ENCODE data around the gene RPS6KA5.

RPS6KA5 gene

DNA sequence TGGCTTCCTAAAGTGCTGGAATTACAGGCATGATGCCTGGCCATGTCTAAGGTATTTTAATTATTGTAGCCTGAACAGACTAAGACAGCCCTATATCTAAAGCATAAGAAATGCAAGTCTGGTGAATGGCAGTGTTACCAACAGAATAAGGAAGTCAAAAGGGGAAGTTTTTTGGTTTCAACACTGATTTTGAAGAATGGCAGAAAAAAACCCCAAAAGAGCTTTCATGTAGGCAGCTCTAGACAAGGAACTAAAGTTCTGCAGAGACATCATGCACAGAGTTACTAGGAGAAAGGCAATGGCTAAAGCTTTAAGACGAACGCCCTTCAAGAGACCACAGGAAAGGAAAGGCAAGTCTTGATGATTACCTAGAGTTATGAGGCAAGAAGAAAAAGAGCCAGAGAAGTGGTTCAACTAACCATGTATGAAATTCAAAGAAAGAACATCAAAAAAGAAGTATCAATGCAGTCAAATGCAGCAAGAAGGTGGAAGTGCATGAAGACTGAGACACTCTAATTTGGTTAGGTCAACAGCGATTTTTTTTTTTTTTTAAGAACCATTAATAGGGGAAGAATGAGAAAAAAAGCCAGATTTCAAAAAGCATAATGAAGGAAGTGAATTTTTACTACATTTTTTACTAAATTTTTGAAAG lies 50.8 kb downstream of the RPS6KA5 start:
- no peak for DNase-seq (ENCODE audit: low read depth)
- H3K4me3 ChIP-seq (ENCODE audit: control insufficient read depth, low read depth, low read length) = no peak overlapping the region
- TF ChIP-seq, protein P1, sequence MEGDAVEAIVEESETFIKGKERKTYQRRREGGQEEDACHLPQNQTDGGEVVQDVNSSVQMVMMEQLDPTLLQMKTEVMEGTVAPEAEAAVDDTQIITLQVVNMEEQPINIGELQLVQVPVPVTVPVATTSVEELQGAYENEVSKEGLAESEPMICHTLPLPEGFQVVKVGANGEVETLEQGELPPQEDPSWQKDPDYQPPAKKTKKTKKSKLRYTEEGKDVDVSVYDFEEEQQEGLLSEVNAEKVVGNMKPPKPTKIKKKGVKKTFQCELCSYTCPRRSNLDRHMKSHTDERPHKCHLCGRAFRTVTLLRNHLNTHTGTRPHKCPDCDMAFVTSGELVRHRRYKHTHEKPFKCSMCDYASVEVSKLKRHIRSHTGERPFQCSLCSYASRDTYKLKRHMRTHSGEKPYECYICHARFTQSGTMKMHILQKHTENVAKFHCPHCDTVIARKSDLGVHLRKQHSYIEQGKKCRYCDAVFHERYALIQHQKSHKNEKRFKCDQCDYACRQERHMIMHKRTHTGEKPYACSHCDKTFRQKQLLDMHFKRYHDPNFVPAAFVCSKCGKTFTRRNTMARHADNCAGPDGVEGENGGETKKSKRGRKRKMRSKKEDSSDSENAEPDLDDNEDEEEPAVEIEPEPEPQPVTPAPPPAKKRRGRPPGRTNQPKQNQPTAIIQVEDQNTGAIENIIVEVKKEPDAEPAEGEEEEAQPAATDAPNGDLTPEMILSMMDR (conservative IDR thresholded peaks at IDR 0.05; ENCODE audit: control insufficient read depth, insufficient read depth, low read depth, low read length) = no peak

DNA sequence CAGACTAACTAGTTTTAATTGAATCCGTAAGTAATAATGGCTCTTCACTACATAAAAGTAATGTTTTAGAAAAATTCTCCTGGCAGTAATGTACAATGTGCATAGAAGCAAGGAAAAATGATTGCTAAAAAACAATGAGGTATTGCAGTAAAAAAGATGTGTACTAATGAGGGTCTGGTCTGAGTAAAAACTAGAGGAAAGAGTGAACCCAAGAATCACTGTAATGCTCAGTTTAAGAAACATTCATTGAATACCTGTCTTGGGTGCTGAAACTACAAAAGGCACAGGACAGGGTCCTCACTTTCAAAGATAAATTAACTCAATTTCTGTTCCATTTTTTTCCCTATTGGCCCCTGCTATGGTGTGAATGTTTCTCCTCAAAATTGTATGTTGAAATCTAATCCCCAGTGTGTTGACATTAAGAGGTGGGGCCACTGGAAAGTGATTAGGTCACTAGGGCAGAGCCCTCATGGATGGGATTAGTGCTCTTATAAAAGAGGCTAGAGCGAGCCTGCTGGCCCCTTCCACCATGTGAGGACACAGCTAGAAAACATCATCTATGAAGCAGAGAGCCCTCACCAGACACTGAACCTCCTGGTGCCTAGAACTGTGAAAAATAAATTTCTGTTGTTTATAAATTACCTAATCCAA lies 51.6 kb downstream of the RPS6KA5 start:
- TF ChIP-seq, protein P1 (conservative IDR thresholded peaks at IDR 0.05; ENCODE audit: control insufficient read depth, insufficient read depth, low read depth, low read length) = no peak
- no peak overlapping the region for H3K4me3 ChIP-seq (ENCODE audit: control insufficient read depth, low read depth, low read length)
- DNase-seq (ENCODE audit: low read depth) = peak; percentile 2

- DNase-seq (ENCODE audit: low read depth) = no peak
- TF ChIP-seq, protein P1 (conservative IDR thresholded peaks at IDR 0.05; ENCODE audit: control insufficient read depth, insufficient read depth, low read depth, low read length) = no peak
- no peak overlapping the region for H3K4me3 ChIP-seq (ENCODE audit: control insufficient read depth, low read depth, low read length)
These were observed 54.7 kb downstream of the RPS6KA5 start for GRCh38 chr14:91005716-91006115.

- TF ChIP-seq, protein P1 (conservative IDR thresholded peaks at IDR 0.05; ENCODE audit: control insufficient read depth, insufficient read depth, low read depth, low read length) = no peak
These were observed 55.5 kb downstream of the RPS6KA5 start for GRCh38 chr14:91004987-91005386.

DNA sequence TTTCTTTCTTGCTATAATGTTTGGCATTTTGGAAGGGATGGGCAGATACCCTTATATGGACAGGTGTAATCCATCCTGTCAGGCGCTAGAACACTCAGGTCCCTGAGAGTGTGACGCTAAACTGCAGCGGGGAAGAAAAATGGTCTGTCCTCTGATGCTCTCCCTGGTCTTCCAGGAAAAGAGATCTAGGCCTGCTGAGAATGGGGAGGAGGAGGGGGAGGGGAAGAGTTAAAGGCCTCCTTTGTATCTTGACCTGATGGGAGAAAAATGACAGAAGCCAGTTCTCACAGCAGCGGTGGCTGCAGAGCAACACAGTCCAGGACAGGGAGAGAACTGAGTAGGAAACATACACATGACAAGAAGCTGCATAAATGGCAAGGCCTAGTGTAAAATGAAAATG lies 61.1 kb downstream of the RPS6KA5 start:
- H3K4me3 ChIP-seq (ENCODE audit: control insufficient read depth, low read depth, low read length) = no peak overlapping the region
- DNase-seq (ENCODE audit: low read depth) = no peak
- TF ChIP-seq, protein P1 (conservative IDR thresholded peaks at IDR 0.05; ENCODE audit: control insufficient read depth, insufficient read depth, low read depth, low read length) = no peak

More at GRCh38 chr14:91004987-91005386, 55.5 kb downstream of the RPS6KA5 start:
- no peak for DNase-seq (ENCODE audit: low read depth)
- no peak overlapping the region for H3K4me3 ChIP-seq (ENCODE audit: control insufficient read depth, low read depth, low read length)

- H3K4me3 ChIP-seq (ENCODE audit: control insufficient read depth, low read depth, low read length) = no peak overlapping the region
- TF ChIP-seq, protein P1 (conservative IDR thresholded peaks at IDR 0.05; ENCODE audit: control insufficient read depth, insufficient read depth, low read depth, low read length) = no peak
- no peak for DNase-seq (ENCODE audit: low read depth)
These were observed 63.5 kb downstream of the RPS6KA5 start for GRCh38 chr14:90996967-90997366.

Data from fibroblast of mammary gland (primary cell).